GM10248 (cell line): ENCODE data around the gene MEF2B.
"Not testable (repeated sequence)": the region's sequence is repeated elsewhere in the genome, so short reads cannot be mapped to it uniquely, and the experiment has no call there.

Source experiments
- CTCF ChIA-PET: fragments of 300-600 bp; sonication (Branson Sonifier 250); formaldehyde crosslinking; extraction: SDS; loops from one replicate; lab custom pipeline; 2021; ENCODE audit warnings: antibody characterized with exemption; lab: Yijun Ruan, JAX
- POLR2A ChIA-PET: fragments of 350-650 bp; sonication (Branson Sonifier 250); formaldehyde crosslinking; extraction: SDS; loops from one replicate; lab custom pipeline; 2020; ENCODE audit warnings: antibody characterized with exemption; lab: Yijun Ruan, JAX
- DNase-seq: peaks from one replicate; pipeline ENCODE4 v3.0.0; 2012; ENCODE audit errors: extremely low spot score
- CTCF ChIP-seq: IDR thresholded peaks from 2 replicates; pipeline ENCODE4 v1.5.1; 2012; ENCODE audit warnings: mild to moderate bottlenecking, low read depth; ENCODE audit errors: extremely low read depth, missing control alignments, control extremely low read depth

The MEF2B gene

GRCh38 chr19:19137556-19138108 lies 32.4 kb downstream of the MEF2B start:
- no peak for TF ChIP-seq CTCF
- POLR2A ChIA-PET, result interaction anchor here (0.5 kb wide), 1 partner anchor 36 kb away, joined by 4 read pairs; no protein-coding TSS in a partner anchor
- DNase-seq, result no peak
- CTCF ChIA-PET, result interaction anchor here (1.3 to 1.5 kb wide), 4 partner anchors 8 to 83 kb away, joined by 3 read pairs; no protein-coding TSS in a partner anchor

- CTCF ChIA-PET, result interaction anchor here (0.6 to 2.1 kb wide), 3 partner anchors 10 to 81 kb away, joined by 3 to 6 read pairs (median 3); no protein-coding TSS in a partner anchor
- POLR2A ChIA-PET, DNase-seq: not testable (repeated sequence)
Observed at GRCh38 chr19:19135713-19136112, 34.4 kb downstream of the MEF2B start.

GRCh38 chr19:19134687-19135158 lies 35.3 kb downstream of the MEF2B start:
- CTCF ChIA-PET, result interaction anchor here (1.6 to 2.1 kb wide), 2 partner anchors 12 to 40 kb away, joined by 5 to 6 read pairs; no protein-coding TSS in a partner anchor
- no peak for TF ChIP-seq CTCF
- DNase-seq, result no peak
- POLR2A ChIA-PET, result no interaction called here

- ChIA-PET POLR2A (no interaction called here), CTCF (interaction anchor here (1.6 to 2.1 kb wide), 2 partner anchors 12 to 40 kb away, joined by 5 to 6 read pairs; no protein-coding TSS in a partner anchor)
- DNase-seq, result no peak
- TF ChIP-seq CTCF, result no peak
Observed at GRCh38 chr19:19133985-19134384, 36.1 kb downstream of the MEF2B start.

- ChIA-PET CTCF (interaction anchor here (0.9 to 1.5 kb wide), 2 partner anchors 13 to 17 kb away, joined by 3 to 5 read pairs; no protein-coding TSS in a partner anchor), POLR2A (no interaction called here)
- DNase-seq, result no peak
- TF ChIP-seq CTCF, result no peak
Observed at GRCh38 chr19:19132912-19133311, 37.2 kb downstream of the MEF2B start.

GRCh38 chr19:19131989-19132388 lies 38.1 kb downstream of the MEF2B start:
- no peak for TF ChIP-seq CTCF
- CTCF ChIA-PET, result interaction anchor here (1.3 to 1.5 kb wide), 2 partner anchors 14 to 78 kb away, joined by 3 to 5 read pairs; no protein-coding TSS in a partner anchor
- POLR2A ChIA-PET, result no interaction called here
- no peak for DNase-seq

GRCh38 chr19:19126102-19126501 lies 44.0 kb downstream of the MEF2B start:
- POLR2A ChIA-PET, result no interaction called here
- CTCF ChIA-PET, result interaction anchor here (1.0 kb wide), 1 partner anchor 10 kb away, joined by 3 read pairs; no protein-coding TSS in a partner anchor
- DNase-seq, result no peak
- TF ChIP-seq CTCF, result no peak
